Body of pancreas (tissue), 4 donors: Measurements from ENCODE around the gene OSBPL9. TPM values are rescaled to one million over a fixed set of nuclear protein-coding genes. Genes with fewer than 3 reads are reported as not detected.

Experiments
- ATAC-seq: fragments of 150-250 bp; one replicate; pipeline ENCODE4 v1.9.1; 2016
- DNase-seq, 4 donors: peaks; one replicate each; pipeline ENCODE4 v3.0.0-alpha.2; 2019
- H3K27ac ChIP-seq, 4 donors: fragments of 200-600 bp; sonication (generic); 1 replicate in 3 of 4; 2 replicates in 1 of 4; pipeline versions ENCODE4 v1.5.1 to v1.6.1; 2016 to 2019; ENCODE audit warnings: mild to moderate bottlenecking in 1 of 4, mixed read lengths in 1 of 4, moderate library complexity in 1 of 4
- H3K27me3 ChIP-seq, 2 donors: fragments of 200-600 bp; sonication (generic); one replicate each; pipeline ENCODE4 v1.6.0; 2016; ENCODE audit warnings: mild to moderate bottlenecking in 1 of 2
- H3K36me3 ChIP-seq, 2 donors: fragments of 200-600 bp; sonication (generic); replicated peaks in 1 of 2; 2 replicates each; pipeline ENCODE4 v1.5.1; 2016; ENCODE audit warnings: low read depth in 2 of 2; ENCODE audit not compliant: insufficient read depth in 1 of 2
- H3K4me1 ChIP-seq: fragments of 200-600 bp; sonication (generic); one replicate; pipeline ENCODE4 v1.6.0; 2016
- H3K4me3 ChIP-seq, 2 donors: fragments of 200-600 bp; sonication (generic); 1 replicate in 1 of 2; 2 replicates in 1 of 2; pipeline ENCODE4 v1.5.1; 2016 to 2019
- H3K9me3 ChIP-seq, 3 donors: fragments of 200-600 bp; sonication (generic); 1 replicate in 2 of 3; 2 replicates in 1 of 3; pipeline ENCODE4 v1.5.1; 2016
- POLR2A ChIP-seq, 3 donors: fragments of 450-650 bp; IDR thresholded peaks; one replicate each; pipeline ENCODE4 v1.6.1; 2016; ENCODE audit warnings: antibody characterized with exemption in 3 of 3, mild to moderate bottlenecking in 2 of 3
- WGBS, 2 donors: methylation state at CpG; one replicate each; pipeline ENCODE4 v1.1.5; 2017; 5-methylcytosine and 5-hydroxymethylcytosine counted together
- intact Hi-C: fragments of 100-400 bp; cut with DNase I; formaldehyde crosslinking; loops from one replicate; pipeline ENCODE4 v1.15.1; 2023
- total RNA-seq, 2 donors: library from RNA; depleted of rRNA; stranded (reverse); fragments of >200 nt; gene quantifications; one replicate each; pipeline ENCODE4 v1.1.0, GENCODE V29; 2016
- TF ChIP-seq, protein P1 (sequence below), 7 experiments: fragments of 450-650 bp in 4 of 7; fragments of 200-600 bp in 3 of 7; sonication (generic) in 3 of 7; IDR thresholded peaks; one replicate each; pipeline ENCODE4 v1.5.1; 2016 to 2019; ENCODE audit warnings: antibody characterized with exemption in 7 of 7

OSBPL9 gene
- total RNA-seq, 2 donors from 2014 or later: 25.1 to 89.0 TPM

GRCh38 chr1:51616490-51616889 is 402 bp upstream of the OSBPL9 start:
- no peak for TF ChIP-seq POLR2A (IDR thresholded peaks at IDR 0.05)
- TF ChIP-seq, protein P1, sequence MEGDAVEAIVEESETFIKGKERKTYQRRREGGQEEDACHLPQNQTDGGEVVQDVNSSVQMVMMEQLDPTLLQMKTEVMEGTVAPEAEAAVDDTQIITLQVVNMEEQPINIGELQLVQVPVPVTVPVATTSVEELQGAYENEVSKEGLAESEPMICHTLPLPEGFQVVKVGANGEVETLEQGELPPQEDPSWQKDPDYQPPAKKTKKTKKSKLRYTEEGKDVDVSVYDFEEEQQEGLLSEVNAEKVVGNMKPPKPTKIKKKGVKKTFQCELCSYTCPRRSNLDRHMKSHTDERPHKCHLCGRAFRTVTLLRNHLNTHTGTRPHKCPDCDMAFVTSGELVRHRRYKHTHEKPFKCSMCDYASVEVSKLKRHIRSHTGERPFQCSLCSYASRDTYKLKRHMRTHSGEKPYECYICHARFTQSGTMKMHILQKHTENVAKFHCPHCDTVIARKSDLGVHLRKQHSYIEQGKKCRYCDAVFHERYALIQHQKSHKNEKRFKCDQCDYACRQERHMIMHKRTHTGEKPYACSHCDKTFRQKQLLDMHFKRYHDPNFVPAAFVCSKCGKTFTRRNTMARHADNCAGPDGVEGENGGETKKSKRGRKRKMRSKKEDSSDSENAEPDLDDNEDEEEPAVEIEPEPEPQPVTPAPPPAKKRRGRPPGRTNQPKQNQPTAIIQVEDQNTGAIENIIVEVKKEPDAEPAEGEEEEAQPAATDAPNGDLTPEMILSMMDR (IDR thresholded peaks at IDR 0.05): no peak
- Histone ChIP-seq H3K4me1 (peaks cover 31% of the 10 kb centered on the region), H3K36me3 (no peaks in the 10 kb centered on the region), H3K9me3 (no peaks in the 10 kb centered on the region), H3K27ac (peak overlapping the region in 1 of 4 donors; percentile 90), H3K27me3 (no peaks in the 10 kb centered on the region), H3K4me3 (peak overlapping the region in 1 of 2 donors; percentile 98)
- 58 to 64% methylated on average over 4 of the region's 4 CpGs for WGBS, 2 donors
- intact Hi-C loops: no loop called here
- ATAC-seq (no peak), DNase-seq (no peak)

DNA sequence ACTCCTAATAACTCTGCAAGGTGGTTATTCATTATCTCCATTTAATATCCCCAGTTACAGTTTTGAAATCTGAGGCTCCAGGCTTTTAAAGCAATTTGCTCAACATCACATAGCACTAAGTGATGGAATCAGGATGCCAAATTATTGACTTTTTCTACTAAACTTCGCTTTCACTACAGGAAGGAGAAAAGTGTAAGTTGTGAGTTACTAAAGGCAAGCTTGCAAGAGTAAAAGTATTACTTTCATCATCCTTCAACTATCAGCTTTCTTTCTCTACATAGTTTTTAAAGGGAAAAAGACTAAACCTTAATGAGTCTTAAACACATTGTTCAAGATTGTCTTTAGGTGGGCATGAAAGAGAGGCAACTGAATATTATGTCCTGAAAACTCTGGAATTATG is 1.8 kb downstream of the OSBPL9 start:
- H3K27me3 ChIP-seq: no peaks in the 10 kb centered on the region
- DNase-seq (no peak), ATAC-seq (no peak)
- 36 to 37% methylated on average over 1 of the region's 1 CpG for WGBS, 2 donors
- no peaks in the 10 kb centered on the region for H3K36me3 ChIP-seq
- intact Hi-C loops: no loop called here
- no peak overlapping the region for H3K27ac ChIP-seq
- no peaks in the 10 kb centered on the region for H3K9me3 ChIP-seq
- no peak overlapping the region for H3K4me3 ChIP-seq
- peaks cover 40% of the 10 kb centered on the region for H3K4me1 ChIP-seq
- no peak for TF ChIP-seq POLR2A (IDR thresholded peaks at IDR 0.05)
- TF ChIP-seq, protein P1 (IDR thresholded peaks at IDR 0.05): no peak

GRCh38 chr1:51620470-51620869 is 3.6 kb downstream of the OSBPL9 start:
- no peak overlapping the region for H3K4me3 ChIP-seq
- no peaks in the 10 kb centered on the region for H3K27me3 ChIP-seq
- no peak for TF ChIP-seq POLR2A (IDR thresholded peaks at IDR 0.05)
- TF ChIP-seq, protein P1 (IDR thresholded peaks at IDR 0.05): no peak
- intact Hi-C loops: no loop called here
- H3K9me3 ChIP-seq: no peaks in the 10 kb centered on the region
- 77 to 80% methylated on average over 1 of the region's 1 CpG for WGBS, 2 donors
- H3K4me1 ChIP-seq: peaks cover 40% of the 10 kb centered on the region
- ATAC-seq (no peak), DNase-seq (no peak)
- no peak overlapping the region for H3K27ac ChIP-seq
- H3K36me3 ChIP-seq: no peaks in the 10 kb centered on the region

DNA sequence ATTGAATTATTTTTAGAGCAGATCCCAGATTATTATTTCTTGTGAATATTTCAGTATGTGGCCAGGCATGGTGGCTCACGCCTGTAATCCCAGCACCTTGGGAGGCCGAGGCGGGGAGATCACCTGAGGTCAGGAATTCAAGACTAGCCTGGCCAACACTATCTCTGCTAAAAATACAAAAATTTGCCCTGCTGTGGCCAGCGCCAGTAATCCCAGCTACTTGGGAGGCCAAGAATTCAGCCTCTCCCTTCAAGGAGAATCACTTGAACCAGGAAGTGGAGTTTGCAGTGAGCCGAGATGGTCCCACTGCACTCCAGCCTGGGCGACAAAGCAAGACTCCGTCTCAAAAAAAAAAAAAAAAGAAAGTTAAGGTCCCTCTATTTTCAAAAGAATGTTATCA is 4.3 kb downstream of the OSBPL9 start:
- 92 to 94% methylated on average over 7 of the region's 7 CpGs for WGBS, 2 donors
- no peak for TF ChIP-seq POLR2A (IDR thresholded peaks at IDR 0.05)
- TF ChIP-seq, protein P1 (IDR thresholded peaks at IDR 0.05): no peak
- ATAC-seq (no peak), DNase-seq (no peak)
- Histone ChIP-seq H3K27me3 (no peaks in the 10 kb centered on the region), H3K27ac (no peak overlapping the region), H3K9me3 (no peaks in the 10 kb centered on the region), H3K36me3 (no peaks in the 10 kb centered on the region), H3K4me1 (peaks cover 39% of the 10 kb centered on the region), H3K4me3 (no peak overlapping the region)
- intact Hi-C loops: no loop called here

DNA sequence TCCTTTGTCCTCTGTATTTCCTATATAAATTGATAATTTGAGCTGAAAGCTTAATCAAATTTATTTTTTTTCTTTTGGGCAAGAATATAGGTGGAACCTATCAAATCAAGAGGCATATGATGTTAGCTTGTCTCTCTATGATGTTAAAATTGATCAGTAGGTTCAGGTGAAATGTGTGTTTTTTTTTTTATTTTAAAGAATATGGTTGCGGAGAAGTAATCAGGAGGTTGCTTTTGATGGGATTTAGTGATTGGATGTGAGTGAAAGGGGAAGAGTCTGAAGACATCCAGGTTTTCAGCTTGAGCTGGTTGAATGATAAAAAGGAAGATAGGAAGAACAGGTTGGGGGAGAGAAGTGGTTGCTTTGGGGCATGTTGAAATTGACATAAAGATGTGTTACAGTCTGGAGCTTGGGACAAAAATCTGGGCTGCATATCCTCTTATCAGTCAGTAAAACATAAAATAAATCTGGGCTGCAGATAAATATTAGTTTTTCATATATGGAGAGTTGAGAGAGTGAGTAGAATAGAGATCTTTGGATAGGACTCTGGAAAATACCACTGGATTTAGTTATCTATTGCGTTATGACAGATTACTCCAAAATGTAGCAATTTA is 5.1 kb downstream of the OSBPL9 start:
- intact Hi-C loops: no loop called here
- 69 to 74% methylated on average over 2 of the region's 2 CpGs for WGBS, 2 donors
- Histone ChIP-seq H3K4me3 (no peak overlapping the region), H3K36me3 (no peaks in the 10 kb centered on the region), H3K4me1 (peaks cover 35% of the 10 kb centered on the region), H3K27ac (no peak overlapping the region), H3K9me3 (no peaks in the 10 kb centered on the region), H3K27me3 (no peaks in the 10 kb centered on the region)
- ATAC-seq: no peak
- no peak for TF ChIP-seq POLR2A (IDR thresholded peaks at IDR 0.05)
- TF ChIP-seq, protein P1 (IDR thresholded peaks at IDR 0.05): no peak
- DNase-seq: no peak
